WTC11 (cell line): Measurements from ENCODE around the gene FAT4. TPM values are rescaled to one million over a fixed set of nuclear protein-coding genes. Genes with fewer than 3 reads are reported as not detected.
A peak's percentile ranks its signal among the peaks of the same experiment; 100 is the strongest.

Source experiments
- ARID4B ChIP-seq: sonication (generic); formaldehyde crosslinking; IDR thresholded peaks from 2 replicates; pipeline ENCODE4 v1.8.0; 2023; ENCODE audit warnings: missing genetic modification reagents, mild to moderate bottlenecking, borderline replicate concordance
- ATF6 ChIP-seq: sonication (generic); formaldehyde crosslinking; IDR thresholded peaks from 2 replicates; pipeline ENCODE4 v1.8.1; 2023; ENCODE audit warnings: mild to moderate bottlenecking, missing genetic modification reagents
- CDX4 ChIP-seq: fragments of 250-450 bp; sonication (Bioruptor Pico); IDR thresholded peaks from 2 replicates; pipeline ENCODE4 v1.9.0; 2021; ENCODE audit warnings: moderate library complexity, mild to moderate bottlenecking, inconsistent platforms, borderline replicate concordance
- CTCF ChIP-seq: fragments of 200-600 bp; IDR thresholded peaks from 2 replicates; pipeline ENCODE4 v1.8.0; 2022; ENCODE audit warnings: antibody characterized with exemption
- E2F4 ChIP-seq: sonication (generic); formaldehyde crosslinking; IDR thresholded peaks from 2 replicates; pipeline ENCODE4 v1.8.1; 2022; ENCODE audit warnings: low read depth, mild to moderate bottlenecking, moderate library complexity, missing genetic modification reagents, borderline replicate concordance
- ESRRA ChIP-seq: sonication (generic); formaldehyde crosslinking; IDR thresholded peaks from 2 replicates; pipeline ENCODE4 v1.8.1; 2022; ENCODE audit warnings: mild to moderate bottlenecking, missing genetic modification reagents, borderline replicate concordance
- ETV6 ChIP-seq: sonication (generic); formaldehyde crosslinking; IDR thresholded peaks from 2 replicates; pipeline ENCODE4 v1.8.1; 2022; ENCODE audit warnings: mild to moderate bottlenecking, missing genetic modification reagents
- FOXP1 ChIP-seq: sonication (generic); formaldehyde crosslinking; IDR thresholded peaks from 2 replicates; pipeline ENCODE4 v1.8.0; 2022; ENCODE audit warnings: missing genetic modification reagents, mild to moderate bottlenecking, moderate library complexity, borderline replicate concordance
- HMGXB4 ChIP-seq: sonication (generic); formaldehyde crosslinking; IDR thresholded peaks from 2 replicates; pipeline ENCODE4 v1.8.1; 2023; ENCODE audit warnings: mild to moderate bottlenecking, moderate library complexity, missing genetic modification reagents
- JUN ChIP-seq: sonication (generic); formaldehyde crosslinking; IDR thresholded peaks from 2 replicates; pipeline ENCODE4 v1.8.0; 2023; ENCODE audit warnings: mild to moderate bottlenecking, missing genetic modification reagents
- MLX ChIP-seq: sonication (generic); formaldehyde crosslinking; IDR thresholded peaks from 2 replicates; pipeline ENCODE4 v1.8.1; 2023; ENCODE audit warnings: mild to moderate bottlenecking, missing genetic modification reagents, moderate library complexity
- MYBL2 ChIP-seq: sonication (generic); formaldehyde crosslinking; IDR thresholded peaks from 2 replicates; pipeline ENCODE4 v1.8.1; 2023; ENCODE audit warnings: mild to moderate bottlenecking, moderate library complexity, missing genetic modification reagents
- NFE2L1 ChIP-seq: sonication (generic); formaldehyde crosslinking; IDR thresholded peaks from 2 replicates; pipeline ENCODE4 v1.8.1; 2023; ENCODE audit warnings: missing genetic modification reagents
- NR1H2 ChIP-seq: sonication (generic); formaldehyde crosslinking; IDR thresholded peaks from 2 replicates; pipeline ENCODE4 v1.9.0; 2021; ENCODE audit warnings: mild to moderate bottlenecking, moderate library complexity, missing genetic modification reagents
- PRRX2 ChIP-seq: fragments of 250-450 bp; sonication (Bioruptor Pico); IDR thresholded peaks from 2 replicates; pipeline ENCODE4 v1.8.0; 2021; ENCODE audit warnings: mild to moderate bottlenecking
- SP1 ChIP-seq: sonication (generic); formaldehyde crosslinking; conservative IDR thresholded peaks from 2 replicates; pipeline ENCODE4 v1.8.1; 2022; ENCODE audit warnings: missing genetic modification reagents
- TCF7 ChIP-seq: sonication (generic); formaldehyde crosslinking; IDR thresholded peaks from 2 replicates; pipeline ENCODE4 v1.8.0; 2022; ENCODE audit warnings: mild to moderate bottlenecking, low read depth, missing genetic modification reagents, moderate library complexity
- USF1 ChIP-seq: sonication (generic); formaldehyde crosslinking; IDR thresholded peaks from 2 replicates; pipeline ENCODE4 v1.8.0; 2022; ENCODE audit warnings: mild to moderate bottlenecking, missing genetic modification reagents
- USF2 ChIP-seq: sonication (generic); formaldehyde crosslinking; IDR thresholded peaks from 2 replicates; pipeline ENCODE4 v1.8.1; 2023; ENCODE audit warnings: mild to moderate bottlenecking, missing genetic modification reagents, moderate library complexity
- ZBTB43 ChIP-seq: sonication (generic); formaldehyde crosslinking; IDR thresholded peaks from 2 replicates; pipeline ENCODE4 v1.8.1; 2023; ENCODE audit warnings: mild to moderate bottlenecking, missing genetic modification reagents
- ZNF232 ChIP-seq: sonication (generic); formaldehyde crosslinking; IDR thresholded peaks from 2 replicates; pipeline ENCODE4 v1.8.0; 2022; ENCODE audit warnings: mild to moderate bottlenecking, missing genetic modification reagents
- ZSCAN18 ChIP-seq: fragments of 250-450 bp; sonication (Bioruptor Pico); IDR thresholded peaks from 2 replicates; pipeline ENCODE4 v2.1.2; 2022; ENCODE audit warnings: mild to moderate bottlenecking, moderate library complexity
- total RNA-seq: library from RNA; stranded (reverse); gene quantifications from 3 replicates; pipeline ENCODE4 v1.2.3, GENCODE V29; 2021

FAT4 gene
- total RNA-seq, 1 experiment from 2014 or later, result 10.5 TPM

- TF ChIP-seq CDX4 (CRISPR knock-in tag), result no peak
- no peak for TF ChIP-seq PRRX2 (CRISPR knock-in tag)
- TF ChIP-seq ZSCAN18 (CRISPR knock-in tag), result no peak
- TF ChIP-seq SP1 (CRISPR knock-in tag), result 0 out of 2 replicates have a peak, but pooled peaks have one; percentile 4
- TF ChIP-seq ZNF232 (CRISPR knock-in tag), result peak; percentile 79; the same call in 1 of the 2 replicates
- TF ChIP-seq USF1 (CRISPR knock-in tag), result no peak
- no peak for TF ChIP-seq ETV6 (CRISPR knock-in tag)
- TF ChIP-seq TCF7 (CRISPR knock-in tag), result no peak
- no peak for TF ChIP-seq ESRRA (CRISPR knock-in tag)
- TF ChIP-seq USF2 (CRISPR knock-in tag), result no peak
- no peak for TF ChIP-seq JUN (CRISPR knock-in tag)
- no peak for TF ChIP-seq MYBL2
- TF ChIP-seq CTCF, result peak; percentile 44; the same call in 1 of the 2 replicates
- no peak for TF ChIP-seq ATF6
- TF ChIP-seq ARID4B (CRISPR knock-in tag), result 0 out of 2 replicates have a peak, but pooled peaks have one; percentile 25
- no peak for TF ChIP-seq E2F4 (CRISPR knock-in tag)
- TF ChIP-seq NFE2L1 (CRISPR knock-in tag), result 0 out of 2 replicates have a peak, but pooled peaks have one; percentile 47
- no peak for TF ChIP-seq ZBTB43
- no peak for TF ChIP-seq NR1H2 (CRISPR knock-in tag)
- 0 out of 2 replicates have a peak, but pooled peaks have one; percentile 26 for TF ChIP-seq HMGXB4 (CRISPR knock-in tag)
- TF ChIP-seq MLX (CRISPR knock-in tag), result no peak
- TF ChIP-seq FOXP1 (CRISPR knock-in tag), result no peak
Measured at GRCh38 chr4:125317525-125317877, 2.7 kb downstream of the FAT4 start (continued).
